ENCODE measurements around the gene VTI1A.

DNA sequence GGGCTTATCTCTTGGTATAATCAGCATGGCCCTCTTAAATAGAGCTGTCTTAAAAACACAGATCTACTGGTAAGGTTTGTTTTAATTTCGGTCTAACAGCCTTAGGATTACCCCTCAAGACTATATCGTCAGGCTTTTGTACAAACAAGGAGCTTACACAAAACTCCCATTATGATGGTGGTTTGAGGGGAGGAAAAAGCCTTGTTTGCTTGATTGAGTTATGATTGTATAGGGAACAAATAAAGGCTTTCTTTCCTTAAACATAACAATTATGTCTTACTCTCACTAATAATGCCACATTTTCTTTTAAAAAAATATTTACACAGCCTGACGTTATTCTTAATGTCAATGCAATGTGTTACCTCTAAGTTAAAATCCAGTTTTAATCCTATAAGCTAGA, 314.2 kb downstream of the VTI1A start:
- no peak for TF ChIP-seq ZNF629 (tag by site-specific recombination; IDR thresholded peaks at IDR 0.05)
- TF ChIP-seq, protein P1, sequence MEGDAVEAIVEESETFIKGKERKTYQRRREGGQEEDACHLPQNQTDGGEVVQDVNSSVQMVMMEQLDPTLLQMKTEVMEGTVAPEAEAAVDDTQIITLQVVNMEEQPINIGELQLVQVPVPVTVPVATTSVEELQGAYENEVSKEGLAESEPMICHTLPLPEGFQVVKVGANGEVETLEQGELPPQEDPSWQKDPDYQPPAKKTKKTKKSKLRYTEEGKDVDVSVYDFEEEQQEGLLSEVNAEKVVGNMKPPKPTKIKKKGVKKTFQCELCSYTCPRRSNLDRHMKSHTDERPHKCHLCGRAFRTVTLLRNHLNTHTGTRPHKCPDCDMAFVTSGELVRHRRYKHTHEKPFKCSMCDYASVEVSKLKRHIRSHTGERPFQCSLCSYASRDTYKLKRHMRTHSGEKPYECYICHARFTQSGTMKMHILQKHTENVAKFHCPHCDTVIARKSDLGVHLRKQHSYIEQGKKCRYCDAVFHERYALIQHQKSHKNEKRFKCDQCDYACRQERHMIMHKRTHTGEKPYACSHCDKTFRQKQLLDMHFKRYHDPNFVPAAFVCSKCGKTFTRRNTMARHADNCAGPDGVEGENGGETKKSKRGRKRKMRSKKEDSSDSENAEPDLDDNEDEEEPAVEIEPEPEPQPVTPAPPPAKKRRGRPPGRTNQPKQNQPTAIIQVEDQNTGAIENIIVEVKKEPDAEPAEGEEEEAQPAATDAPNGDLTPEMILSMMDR (tag by site-specific recombination; IDR thresholded peaks at IDR 0.05) = no peak
